Measurements from ENCODE around the gene DUS1L. TPM values are rescaled to one million over a fixed set of nuclear protein-coding genes. Genes with fewer than 3 reads are reported as not detected.

Gene DUS1L
- total RNA-seq, 1 donor from 2014 or later: 97.1 TPM

- DNase-seq (ENCODE audit: low read depth): no peak
Measured at GRCh38 chr17:82101301-82101715, 35.7 kb upstream of the DUS1L start.

- no peak for DNase-seq (ENCODE audit: low read depth)
Measured at GRCh38 chr17:82100502-82101298, 35.1 kb upstream of the DUS1L start.

- no peak for DNase-seq (ENCODE audit: low read depth)
Measured at GRCh38 chr17:82098939-82099763, 33.5 kb upstream of the DUS1L start.

- DNase-seq (ENCODE audit: low read depth): peak; percentile 95
Measured at GRCh38 chr17:82098169-82098938, 32.8 kb upstream of the DUS1L start, which contains the start of gene FASN. Gene FASN, minus strand, starts transcription at chr17:82098236. Its CDS starts 1,791 bp downstream, at chr17:82096445.

DNA sequence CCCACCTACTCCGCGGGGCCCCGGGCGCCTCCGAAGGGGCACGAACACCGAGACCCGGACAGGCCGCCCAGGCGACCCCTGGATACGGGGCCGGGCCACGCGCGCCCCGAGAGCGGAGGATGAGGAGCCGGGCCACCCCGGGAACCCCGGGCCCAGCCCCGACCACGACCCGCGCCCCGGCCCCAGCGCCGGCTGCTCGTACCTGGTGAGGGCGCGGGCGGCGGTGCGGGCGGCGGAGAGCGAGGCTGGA is 32.2 kb upstream of the DUS1L start:
- no peak for DNase-seq (ENCODE audit: low read depth)

- DNase-seq (ENCODE audit: low read depth): peak; percentile 62
Measured at GRCh38 chr17:82097184-82097918, 31.7 kb upstream of the DUS1L start.

- DNase-seq (ENCODE audit: low read depth): no peak
Measured at GRCh38 chr17:82096709-82097183, 31.1 kb upstream of the DUS1L start.

DNA sequence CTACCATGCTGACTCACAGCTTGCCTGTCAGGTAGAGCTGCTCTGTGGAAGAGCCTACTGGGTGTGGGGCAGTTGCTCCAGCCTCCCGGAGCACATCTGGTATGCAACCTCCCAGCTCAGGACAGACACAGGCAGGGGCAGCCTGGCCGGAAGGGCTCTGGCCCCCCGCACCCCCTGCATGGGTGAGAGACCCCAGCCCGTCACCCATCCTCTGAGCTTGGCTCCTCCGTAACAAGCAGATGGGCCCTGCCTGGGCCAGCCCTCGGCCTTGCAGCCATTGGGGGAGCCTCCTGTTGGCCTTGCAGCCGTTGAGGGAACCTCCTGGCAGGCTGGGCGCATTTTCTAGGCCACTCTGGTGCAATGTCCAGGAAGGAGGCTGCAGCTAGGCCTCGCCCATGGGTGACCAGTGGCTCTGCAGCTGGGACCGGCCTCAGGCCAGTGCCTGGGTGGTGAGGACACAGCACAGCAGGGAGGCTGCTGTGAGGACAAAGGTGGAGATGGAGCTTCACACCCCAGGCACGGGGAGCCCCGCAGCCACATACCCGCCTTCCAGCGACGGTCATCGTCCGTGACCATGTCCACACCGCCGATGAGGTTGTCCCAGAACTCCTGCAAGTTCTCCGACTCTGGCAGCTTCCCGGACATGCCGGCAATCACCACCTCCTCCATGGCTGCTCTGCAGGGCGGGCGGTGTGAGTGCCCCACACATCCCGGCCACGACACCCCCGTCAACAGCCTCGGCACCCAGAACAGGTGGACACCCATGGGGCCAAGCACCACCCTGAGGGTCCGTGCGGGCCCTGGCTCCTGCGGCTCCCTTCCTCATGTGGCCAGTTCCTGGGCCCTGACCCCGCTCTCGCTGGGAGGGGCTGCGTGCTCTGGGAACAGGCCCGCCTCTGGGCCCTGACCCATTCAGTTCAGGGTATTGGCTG is 30.4 kb upstream of the DUS1L start:
- no peak for DNase-seq (ENCODE audit: low read depth)

- DNase-seq (ENCODE audit: low read depth): no peak
Measured at GRCh38 chr17:82094931-82095776, 29.6 kb upstream of the DUS1L start.

GRCh38 chr17:82092995-82093751 is 27.6 kb upstream of the DUS1L start:
- DNase-seq (ENCODE audit: low read depth): no peak

GRCh38 chr17:82092628-82092994 is 27.0 kb upstream of the DUS1L start:
- DNase-seq (ENCODE audit: low read depth): no peak

- DNase-seq (ENCODE audit: low read depth): no peak
Measured at GRCh38 chr17:82092094-82092586, 26.5 kb upstream of the DUS1L start.

DNA sequence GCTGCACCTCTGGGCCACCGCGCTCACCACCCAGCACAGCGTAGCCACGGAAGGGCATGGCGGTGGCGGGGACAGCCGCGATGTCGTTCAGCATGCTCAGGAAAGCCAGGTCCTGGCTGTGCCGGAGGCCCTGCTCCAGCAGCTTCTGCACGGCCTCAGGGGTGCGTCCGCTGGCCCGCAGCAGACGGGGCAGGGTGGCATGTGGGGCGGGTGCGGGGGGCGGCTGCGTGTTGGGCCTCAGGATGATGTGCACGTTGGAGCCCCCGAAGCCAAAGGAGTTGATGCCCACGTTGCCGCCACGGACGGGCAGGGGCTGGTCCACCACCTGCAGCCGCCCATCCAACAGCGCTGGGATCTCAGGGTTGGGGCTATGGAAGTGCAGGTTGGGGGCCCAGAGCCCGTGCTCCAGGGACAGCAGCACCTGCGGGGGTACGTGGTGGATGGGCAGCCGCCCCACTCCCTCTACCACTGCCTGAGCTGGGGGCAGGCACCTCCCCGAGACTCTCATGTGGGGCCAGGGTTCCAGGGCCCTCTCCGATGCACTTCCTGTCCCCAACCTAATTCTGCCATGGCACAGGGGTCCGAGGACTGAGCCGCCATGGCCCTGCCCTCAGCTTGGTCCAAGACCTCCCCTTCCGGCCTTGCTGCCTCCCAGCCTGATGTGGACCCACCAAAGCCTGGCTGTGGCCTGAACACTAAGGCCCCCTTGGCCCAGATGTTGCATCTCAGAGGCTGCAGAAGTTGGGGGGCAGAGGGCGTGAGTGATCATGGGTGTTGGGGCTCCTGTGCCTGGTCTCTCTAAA is 25.9 kb upstream of the DUS1L start:
- no peak for DNase-seq (ENCODE audit: low read depth)

DNA sequence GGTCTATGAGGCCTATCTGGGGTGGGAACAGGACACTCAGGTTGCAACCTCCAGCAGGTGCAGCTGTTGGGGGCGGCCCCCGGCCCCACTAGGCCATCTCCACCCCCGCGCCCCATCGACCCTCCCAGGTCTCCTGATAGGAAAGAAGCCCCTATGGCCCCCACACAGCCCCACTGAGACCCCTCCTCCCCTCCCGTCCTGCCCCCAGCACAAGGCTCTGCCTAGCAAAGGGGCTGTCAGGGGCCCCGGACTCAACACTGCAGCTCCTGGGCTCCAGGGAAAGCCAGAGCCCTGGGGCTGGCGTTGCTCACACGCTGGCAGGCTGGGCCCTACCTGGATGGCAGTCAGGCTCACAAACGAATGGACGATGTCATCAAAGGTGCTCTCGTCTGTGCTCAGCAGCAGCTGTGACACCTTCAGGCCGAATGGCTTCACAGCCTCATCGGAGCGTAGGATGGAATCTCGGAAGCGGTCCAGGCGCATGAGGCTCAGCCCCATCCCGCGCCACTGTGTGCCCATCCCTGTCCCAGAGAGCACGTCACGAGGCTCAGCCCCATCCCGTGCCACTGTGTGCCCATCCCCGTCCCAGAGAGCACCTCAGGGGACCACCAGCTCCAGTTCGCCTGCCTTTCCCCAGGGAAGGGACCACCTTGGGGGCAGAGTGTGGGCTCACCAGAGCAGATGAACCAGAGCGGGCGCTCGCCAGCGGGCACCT is 25.1 kb upstream of the DUS1L start:
- no peak for DNase-seq (ENCODE audit: low read depth)

DNA sequence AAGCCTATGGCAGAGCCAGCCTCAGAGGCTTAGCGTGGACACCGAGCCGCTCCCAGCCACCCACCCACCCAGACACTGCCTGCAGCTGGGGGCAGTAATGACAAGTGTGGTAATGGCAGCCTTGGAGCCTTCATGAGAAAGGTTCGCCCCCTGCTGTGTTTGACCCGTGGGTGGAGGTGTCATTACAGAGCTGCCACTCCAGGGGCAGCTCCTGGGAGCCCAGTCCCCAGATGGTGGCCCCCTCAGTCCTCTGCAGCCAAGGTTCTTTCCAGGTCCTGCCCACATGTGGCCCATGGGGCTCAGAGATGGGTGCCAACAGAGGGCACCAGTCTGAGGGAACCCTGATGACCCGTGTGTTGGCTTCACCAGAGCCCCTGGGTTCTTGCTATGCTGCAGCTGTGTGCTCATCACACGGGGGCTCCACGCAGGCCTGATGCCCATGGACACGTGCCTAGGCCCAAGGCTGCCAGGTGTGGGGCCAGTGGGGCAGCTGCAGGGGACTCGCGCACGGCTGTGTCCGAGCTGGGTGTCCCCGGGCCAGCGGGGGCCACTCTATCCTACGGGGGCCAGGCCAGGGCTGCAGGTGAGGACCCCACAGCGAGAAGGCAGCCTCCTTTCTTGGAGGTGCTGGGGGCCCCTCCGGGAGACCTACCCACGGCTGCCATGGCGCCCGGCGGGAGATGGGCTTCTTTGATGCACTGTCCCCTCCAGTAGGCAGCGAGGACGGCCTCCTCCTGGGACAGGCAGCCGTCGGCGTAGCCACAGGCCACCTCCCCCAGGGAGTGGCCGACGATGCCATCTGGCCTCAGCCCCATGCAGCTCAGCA is 24.3 kb upstream of the DUS1L start:
- DNase-seq (ENCODE audit: low read depth): no peak
